ENCODE data around the gene S100PBP. TPM values are rescaled to one million over a fixed set of nuclear protein-coding genes. Genes with fewer than 3 reads are reported as not detected.
"Not testable (repeated sequence)": the region's sequence is repeated elsewhere in the genome, so short reads cannot be mapped to it uniquely, and the experiment has no call there.

The S100PBP gene
- polyA plus RNA-seq, 3 donors: 6.6 to 17.4 (median 7.1) TPM

GRCh38 chr1:32786856-32787255 lies 30.6 kb upstream of the S100PBP start:
- no peaks in the 10 kb centered on the region for H3K9me3 Mint-ChIP-seq
- Histone ChIP-seq H3K79me2 (ENCODE audit: insufficient read depth, low read length) (no peaks in the 10 kb centered on the region), H3K9me3 (replicated peaks in 1 of 2; ENCODE audit: control insufficient read depth in 1 of 2, insufficient read depth in 1 of 2, low read length in 2 of 2) (no peaks in the 10 kb centered on the region), H3K9ac (ENCODE audit: insufficient read depth, low read length, poor library complexity, severe bottlenecking) (no peak overlapping the region), H2AFZ (ENCODE audit: insufficient read depth, low read depth, low read length, poor library complexity, severe bottlenecking) (no peak overlapping the region), H3K4me1 (ENCODE audit: control insufficient read depth in 1 of 2, insufficient read depth in 2 of 2, low read length in 2 of 2) (no peaks in the 10 kb centered on the region), H4K20me1 (ENCODE audit: insufficient read depth, low read length) (no peaks in the 10 kb centered on the region), H3K27ac (ENCODE audit: low read depth in 1 of 2, low read length in 2 of 2) (no peak overlapping the region), H3K4me2 (replicated peaks; ENCODE audit: extremely low read depth, low read length, poor library complexity, severe bottlenecking) (no peak overlapping the region), H3K27me3 (ENCODE audit: control insufficient read depth in 2 of 2, insufficient read depth in 2 of 2, low read length in 2 of 2) (no peaks in the 10 kb centered on the region), H3K36me3 (replicated peaks in 1 of 2; ENCODE audit: control insufficient read depth in 1 of 2, insufficient read depth in 2 of 2, low read length in 2 of 2) (peaks cover 71 to 93% of the 10 kb centered on the region in 2 donors), H3K4me3 (replicated peaks in 1 of 3; ENCODE audit: low read depth in 2 of 3, low read length in 3 of 3) (no peak overlapping the region)
- H3K27me3 Mint-ChIP-seq (ENCODE audit: low read depth in 3 of 3): peaks cover 0 to 2% (median 0%) of the 10 kb centered on the region in 3 donors
- peaks cover 58 to 87% of the 10 kb centered on the region in 2 donors for H3K36me3 Mint-ChIP-seq
- intact Hi-C loops (cut with micrococcal nuclease): no loop called here
- DNase-seq: no peak
- no CpG with 5 or more reads among the region's 4 CpGs for WGBS (ENCODE audit: insufficient coverage)
- no peak overlapping the region for H3K4me3 Mint-ChIP-seq
- H3K4me1 Mint-ChIP-seq: no peaks in the 10 kb centered on the region
- no peak for TF ChIP-seq CTCF (IDR thresholded peaks at IDR 0.05)
- no peak overlapping the region for H3K27ac Mint-ChIP-seq

GRCh38 chr1:32789356-32789755 lies 28.1 kb upstream of the S100PBP start:
- not testable (repeated sequence) for H3K9me3 Mint-ChIP-seq; H3K4me2 ChIP-seq (replicated peaks; ENCODE audit: extremely low read depth, low read length, poor library complexity, severe bottlenecking)

More at GRCh38 chr1:32789356-32789755, 28.1 kb upstream of the S100PBP start:
- H3K36me3 Mint-ChIP-seq: peaks cover 56 to 88% of the 10 kb centered on the region in 2 donors
- H3K4me1 Mint-ChIP-seq; intact Hi-C loops (cut with micrococcal nuclease); H3K4me3 ChIP-seq (replicated peaks in 1 of 3; ENCODE audit: low read depth in 2 of 3, low read length in 3 of 3); H3K4me1 ChIP-seq (ENCODE audit: control insufficient read depth in 1 of 2, insufficient read depth in 2 of 2, low read length in 2 of 2); H3K27ac Mint-ChIP-seq; H3K27me3 ChIP-seq (ENCODE audit: control insufficient read depth in 2 of 2, insufficient read depth in 2 of 2, low read length in 2 of 2); H3K9ac ChIP-seq (ENCODE audit: insufficient read depth, low read length, poor library complexity, severe bottlenecking); H3K9me3 ChIP-seq (replicated peaks in 1 of 2; ENCODE audit: control insufficient read depth in 1 of 2, insufficient read depth in 1 of 2, low read length in 2 of 2); H3K4me3 Mint-ChIP-seq; H3K27me3 Mint-ChIP-seq (ENCODE audit: low read depth in 3 of 3); H3K27ac ChIP-seq (ENCODE audit: low read depth in 1 of 2, low read length in 2 of 2); H3K79me2 ChIP-seq (ENCODE audit: insufficient read depth, low read length); H2AFZ ChIP-seq (ENCODE audit: insufficient read depth, low read depth, low read length, poor library complexity, severe bottlenecking); H4K20me1 ChIP-seq (ENCODE audit: insufficient read depth, low read length): not testable (repeated sequence)
- peaks cover 56 to 89% of the 10 kb centered on the region in 2 donors for H3K36me3 ChIP-seq (replicated peaks in 1 of 2; ENCODE audit: control insufficient read depth in 1 of 2, insufficient read depth in 2 of 2, low read length in 2 of 2)
- peak in 2 of 3 donors; percentile 4 to 24 for DNase-seq
- 33% methylated on average over 1 of the region's 2 CpGs for WGBS (ENCODE audit: insufficient coverage)
